Adrenal gland (tissue), 5 donors: ENCODE results near the gene IGSF11.

Experiments
- CTCF ChIP-seq, 6 experiments: fragments of 450-650 bp in 4 of 6; fragments of 200-600 bp in 2 of 6; sonication (generic) in 1 of 6; IDR thresholded peaks; 1 replicate in 5 of 6; 2 replicates in 1 of 6; pipeline versions ENCODE4 v1.5.1 to v1.8.0; 2016 to 2021; ENCODE audit warnings: antibody characterized with exemption in 6 of 6, mild to moderate bottlenecking in 2 of 6, moderate library complexity in 1 of 6
- POLR2A ChIP-seq, 2 donors: fragments of 450-650 bp; IDR thresholded peaks; one replicate each; pipeline ENCODE4 v1.6.1; 2017; ENCODE audit warnings: antibody characterized with exemption in 2 of 2, mild to moderate bottlenecking in 2 of 2, moderate library complexity in 1 of 2
- donor health status: DM: no; HTN: no; CAD: no.

DNA sequence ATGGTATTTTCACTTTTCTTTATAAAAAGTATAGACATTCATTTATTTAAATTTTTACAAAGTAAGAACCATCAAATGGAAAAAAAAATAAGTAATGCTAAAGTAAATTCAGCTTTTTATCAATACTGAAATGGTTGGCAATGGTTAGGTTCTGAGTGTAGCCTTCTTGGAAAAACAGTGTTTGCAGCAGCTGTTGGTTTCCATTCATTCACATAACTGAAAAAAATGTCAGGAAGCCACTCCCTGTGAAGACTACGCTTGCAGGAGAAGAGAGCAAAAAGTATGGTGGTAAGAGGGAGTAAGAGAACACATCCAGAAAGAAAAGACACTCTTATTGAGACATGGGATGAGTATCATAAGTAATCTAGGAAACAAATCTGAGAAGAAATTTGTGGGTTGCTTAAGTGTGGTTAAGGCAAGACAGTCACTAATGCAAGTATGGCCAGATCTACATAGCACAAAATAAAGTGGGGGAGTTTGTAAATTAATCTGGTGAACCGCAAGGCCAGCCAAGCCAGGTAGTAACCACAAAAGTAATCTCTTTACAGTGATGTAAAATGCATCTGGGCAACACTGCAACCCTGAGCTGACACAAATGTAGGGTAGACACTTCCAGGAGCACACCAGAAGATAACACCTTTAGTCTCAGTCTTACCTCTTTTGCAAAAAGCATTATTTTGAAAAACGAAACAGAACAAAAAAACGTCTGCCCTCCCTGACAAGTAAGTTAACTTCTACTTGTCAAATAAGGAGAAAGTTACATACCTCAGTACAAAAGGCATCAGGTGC, 133.7 kb downstream of the IGSF11 start:
- TF ChIP-seq CTCF (IDR thresholded peaks at IDR 0.05), result no peak
- TF ChIP-seq POLR2A (IDR thresholded peaks at IDR 0.05), result no peak
